Chondrocyte (in vitro differentiated cells): ENCODE results near the gene NINL. TPM values are rescaled to one million over a fixed set of nuclear protein-coding genes. Genes with fewer than 3 reads are reported as not detected.

Experiments used
- DNase-seq: peaks from one replicate; pipeline ENCODE4 v3.0.0; 2021; ENCODE audit warnings: mixed read lengths, low spot score
- H3K27ac Mint-ChIP-seq: one replicate; pipeline ENCODE4 v1.8.0; 2021; ENCODE audit warnings: mild to moderate bottlenecking, moderate library complexity, mixed read lengths; ENCODE audit not compliant: unreplicated experiment
- H3K27me3 Mint-ChIP-seq: 2 replicates; pipeline ENCODE4 v1.8.0; 2021; ENCODE audit warnings: low read depth, mixed read lengths
- H3K36me3 Mint-ChIP-seq: 2 replicates; pipeline ENCODE4 v1.8.0; 2021; ENCODE audit warnings: low read depth, mixed read lengths
- H3K4me1 Mint-ChIP-seq: 2 replicates; pipeline ENCODE4 v1.8.0; 2021; ENCODE audit warnings: low read depth, mild to moderate bottlenecking, mixed read lengths
- H3K4me3 Mint-ChIP-seq: one replicate; pipeline ENCODE4 v1.8.0; 2021; ENCODE audit warnings: mild to moderate bottlenecking, moderate library complexity, mixed read lengths; ENCODE audit not compliant: unreplicated experiment
- H3K9me3 Mint-ChIP-seq: 2 replicates; pipeline ENCODE4 v1.8.0; 2021; ENCODE audit warnings: low read depth, mixed read lengths
- total RNA-seq: library from RNA; stranded (reverse); gene quantifications from 3 replicates; pipeline ENCODE4 v1.2.1, GENCODE V29; 2021
- TF ChIP-seq, protein P1 (sequence below): fragments of 200-600 bp; sonication (generic); IDR thresholded peaks from 2 replicates; pipeline ENCODE4 v1.5.0; 2021; ENCODE audit warnings: antibody characterized with exemption, mild to moderate bottlenecking, moderate library complexity

The NINL gene
- total RNA-seq, 1 donor from 2014 or later = 10.6 TPM

DNA sequence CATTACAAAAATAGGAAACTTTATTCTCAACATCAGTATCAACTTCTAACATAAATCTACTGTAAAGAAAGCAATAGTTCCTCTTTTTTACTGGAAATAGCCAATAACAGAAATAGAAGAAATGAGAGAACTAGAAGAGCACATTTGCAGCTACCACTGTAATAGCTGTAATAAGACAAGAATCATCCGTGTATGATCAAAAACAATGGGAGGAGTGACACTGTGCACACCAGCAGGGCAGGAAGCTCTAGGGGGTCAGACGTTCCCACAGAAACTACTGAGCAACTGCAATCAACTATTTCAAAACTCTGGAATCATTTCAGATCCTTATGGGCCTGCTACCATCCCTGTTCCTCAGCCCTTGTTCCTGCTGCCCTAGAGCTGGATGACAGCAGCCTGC lies 43.7 kb downstream of the NINL start:
- no peak overlapping the region for H3K27ac Mint-ChIP-seq
- peaks cover 35% of the 10 kb centered on the region for H3K4me1 Mint-ChIP-seq

GRCh38 chr20:25539742-25540672 lies 45.3 kb downstream of the NINL start:
- Mint-ChIP-seq H3K36me3 (no peaks in the 10 kb centered on the region), H3K27ac (no peak overlapping the region), H3K27me3 (no peaks in the 10 kb centered on the region), H3K4me3 (no peak overlapping the region), H3K9me3 (no peaks in the 10 kb centered on the region), H3K4me1 (peaks cover 27% of the 10 kb centered on the region)
- no peak for DNase-seq
- TF ChIP-seq, protein P1, sequence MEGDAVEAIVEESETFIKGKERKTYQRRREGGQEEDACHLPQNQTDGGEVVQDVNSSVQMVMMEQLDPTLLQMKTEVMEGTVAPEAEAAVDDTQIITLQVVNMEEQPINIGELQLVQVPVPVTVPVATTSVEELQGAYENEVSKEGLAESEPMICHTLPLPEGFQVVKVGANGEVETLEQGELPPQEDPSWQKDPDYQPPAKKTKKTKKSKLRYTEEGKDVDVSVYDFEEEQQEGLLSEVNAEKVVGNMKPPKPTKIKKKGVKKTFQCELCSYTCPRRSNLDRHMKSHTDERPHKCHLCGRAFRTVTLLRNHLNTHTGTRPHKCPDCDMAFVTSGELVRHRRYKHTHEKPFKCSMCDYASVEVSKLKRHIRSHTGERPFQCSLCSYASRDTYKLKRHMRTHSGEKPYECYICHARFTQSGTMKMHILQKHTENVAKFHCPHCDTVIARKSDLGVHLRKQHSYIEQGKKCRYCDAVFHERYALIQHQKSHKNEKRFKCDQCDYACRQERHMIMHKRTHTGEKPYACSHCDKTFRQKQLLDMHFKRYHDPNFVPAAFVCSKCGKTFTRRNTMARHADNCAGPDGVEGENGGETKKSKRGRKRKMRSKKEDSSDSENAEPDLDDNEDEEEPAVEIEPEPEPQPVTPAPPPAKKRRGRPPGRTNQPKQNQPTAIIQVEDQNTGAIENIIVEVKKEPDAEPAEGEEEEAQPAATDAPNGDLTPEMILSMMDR = peak; percentile 65

More for the DNA sequence above, 43.7 kb downstream of the NINL start:
- no peak overlapping the region for H3K4me3 Mint-ChIP-seq
- no peaks in the 10 kb centered on the region for H3K36me3 Mint-ChIP-seq
- H3K9me3 Mint-ChIP-seq = no peaks in the 10 kb centered on the region
- no peak for DNase-seq
- no peaks in the 10 kb centered on the region for H3K27me3 Mint-ChIP-seq
- TF ChIP-seq, protein P1 = no peak

DNA sequence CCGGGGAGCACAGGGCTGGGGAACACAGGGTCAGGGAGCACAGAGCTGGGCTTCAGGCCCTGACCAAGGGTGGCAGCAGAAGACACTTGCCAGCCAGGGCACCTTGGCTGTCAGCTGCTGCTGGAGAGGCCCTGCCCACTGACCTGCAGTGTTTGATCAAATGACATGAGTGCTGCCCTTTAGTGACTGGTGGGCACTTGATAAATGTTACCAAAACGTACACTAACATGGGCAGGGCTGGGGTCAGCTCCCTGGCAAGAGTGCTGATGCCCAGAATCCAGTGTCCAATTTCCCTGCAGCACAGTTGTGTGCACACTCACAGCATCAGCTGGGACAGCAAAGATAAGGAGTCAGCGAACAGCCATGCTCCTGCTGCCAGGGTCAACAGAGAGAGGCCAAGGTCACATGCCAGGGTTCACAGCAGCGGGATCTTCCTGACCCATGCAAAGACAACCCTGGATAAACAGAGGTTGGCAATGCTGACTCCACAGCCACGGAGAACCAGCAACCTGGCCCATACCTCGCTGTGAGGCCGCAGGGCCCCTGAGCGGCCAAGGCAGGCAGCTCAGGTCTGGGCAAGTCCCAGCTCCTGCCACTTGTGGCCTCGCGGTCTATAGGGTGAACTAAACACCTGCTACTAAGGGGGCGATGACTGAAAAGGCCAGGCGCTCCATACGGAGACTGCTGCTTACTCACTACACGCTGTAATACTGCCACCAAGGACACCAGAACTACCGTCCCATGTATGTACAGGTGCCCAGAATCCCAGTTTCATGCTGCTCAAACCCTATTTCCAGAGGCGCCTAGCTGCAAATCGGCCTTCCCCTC lies 46.3 kb downstream of the NINL start:
- H3K4me1 Mint-ChIP-seq = peaks cover 20% of the 10 kb centered on the region
- TF ChIP-seq, protein P1 = no peak
- no peaks in the 10 kb centered on the region for H3K36me3 Mint-ChIP-seq
- H3K4me3 Mint-ChIP-seq = no peak overlapping the region
- no peaks in the 10 kb centered on the region for H3K27me3 Mint-ChIP-seq
- no peak overlapping the region for H3K27ac Mint-ChIP-seq
- H3K9me3 Mint-ChIP-seq = no peaks in the 10 kb centered on the region
- DNase-seq = no peak

DNA sequence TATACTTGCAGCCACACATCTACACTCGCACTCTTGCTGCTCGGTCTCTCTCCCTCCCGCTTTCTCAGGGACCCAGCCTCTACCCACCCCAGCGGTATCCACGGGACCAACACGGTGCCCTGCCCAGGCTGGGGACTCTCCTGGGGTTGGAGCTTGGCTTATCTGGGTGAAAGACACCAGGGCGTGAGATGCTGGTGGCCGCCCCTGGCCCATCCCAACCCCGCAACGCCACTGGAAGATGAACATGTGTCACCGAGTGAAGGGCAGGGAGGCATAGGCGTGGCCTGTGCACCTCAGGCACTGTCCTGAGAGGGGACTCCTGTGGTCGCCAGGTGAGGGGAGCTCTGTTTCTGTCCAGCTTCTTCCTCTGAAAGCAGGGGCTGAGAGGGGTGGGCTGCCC lies 47.4 kb downstream of the NINL start:
- H3K4me1 Mint-ChIP-seq = peaks cover 19% of the 10 kb centered on the region
- no peak overlapping the region for H3K27ac Mint-ChIP-seq
- H3K27me3 Mint-ChIP-seq = no peaks in the 10 kb centered on the region
- no peak overlapping the region for H3K4me3 Mint-ChIP-seq
- TF ChIP-seq, protein P1 = no peak
- no peaks in the 10 kb centered on the region for H3K9me3 Mint-ChIP-seq
- H3K36me3 Mint-ChIP-seq = no peaks in the 10 kb centered on the region
- DNase-seq = no peak

DNA sequence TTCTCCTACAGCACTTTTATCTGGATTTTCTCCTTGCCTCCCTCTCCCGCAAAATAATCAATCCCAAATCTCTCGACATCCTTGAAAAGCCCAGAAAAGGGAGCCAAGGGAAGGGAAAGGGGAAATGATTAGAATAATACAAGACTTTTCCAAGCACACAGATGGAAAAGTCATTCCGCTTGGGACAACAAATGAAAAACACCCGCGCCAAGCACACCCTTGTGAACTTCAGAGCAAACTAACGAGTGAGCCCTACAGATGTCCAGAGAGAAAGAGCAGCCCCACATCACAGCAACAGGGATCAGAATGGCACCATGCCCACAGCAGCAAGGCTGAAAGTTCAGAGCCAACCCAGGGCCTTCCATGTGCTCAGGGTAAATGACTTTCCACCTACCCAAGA lies 49.6 kb downstream of the NINL start:
- Mint-ChIP-seq H3K36me3 (no peaks in the 10 kb centered on the region), H3K27me3 (no peaks in the 10 kb centered on the region), H3K9me3 (no peaks in the 10 kb centered on the region), H3K27ac (no peak overlapping the region), H3K4me3 (no peak overlapping the region), H3K4me1 (peaks cover 14% of the 10 kb centered on the region)
- TF ChIP-seq, protein P1 = no peak
- no peak for DNase-seq
